GM18870 (cell line): ENCODE data around the gene ECT2.
"Not testable (repeated sequence)": the region's sequence is repeated elsewhere in the genome, so short reads cannot be mapped to it uniquely, and the experiment has no call there.

Experiments
- ATAC-seq: cut with Tn5 transposase; IDR thresholded peaks from one replicate; pipeline ENCODE4 v1.9.1; 2021; ENCODE audit warnings: moderate library complexity; ENCODE audit not compliant: unreplicated experiment

Gene ECT2

GRCh38 chr3:172808969-172809546 is 58.5 kb downstream of the ECT2 start:
- peak; percentile 60 for ATAC-seq

- ATAC-seq, result no peak
Observed at GRCh38 chr3:172811099-172811498, 60.6 kb downstream of the ECT2 start.

GRCh38 chr3:172813462-172813861 is 62.9 kb downstream of the ECT2 start:
- no peak for ATAC-seq

GRCh38 chr3:172814738-172815137 is 64.2 kb downstream of the ECT2 start:
- no peak for ATAC-seq

- no peak for ATAC-seq
Observed at GRCh38 chr3:172815857-172816256, 65.3 kb downstream of the ECT2 start.

GRCh38 chr3:172816281-172816680 is 65.8 kb downstream of the ECT2 start:
- ATAC-seq, result no peak

GRCh38 chr3:172816968-172817367 is 66.4 kb downstream of the ECT2 start:
- ATAC-seq, result no peak

GRCh38 chr3:172820492-172820891 is 70.0 kb downstream of the ECT2 start:
- no peak for ATAC-seq

- no peak for ATAC-seq
Observed at GRCh38 chr3:172824229-172824628, 73.7 kb downstream of the ECT2 start.

- not testable (repeated sequence) for ATAC-seq
Observed at GRCh38 chr3:172827231-172827630, 76.7 kb downstream of the ECT2 start.

GRCh38 chr3:172832983-172833382 is 82.5 kb downstream of the ECT2 start:
- no peak for ATAC-seq

GRCh38 chr3:172836390-172836997 is 86.0 kb downstream of the ECT2 start:
- ATAC-seq, result peak; percentile 51

- ATAC-seq, result no peak
Observed at GRCh38 chr3:172839679-172840078, 89.2 kb downstream of the ECT2 start.

- no peak for ATAC-seq
Observed at GRCh38 chr3:172840463-172840862, 89.9 kb downstream of the ECT2 start.

GRCh38 chr3:172840913-172841312 is 90.4 kb downstream of the ECT2 start:
- ATAC-seq, result no peak

- ATAC-seq, result no peak
Observed at GRCh38 chr3:172844428-172844827, 93.9 kb downstream of the ECT2 start.

GRCh38 chr3:172846103-172846561 is 95.6 kb downstream of the ECT2 start:
- ATAC-seq, result peak; percentile 64

GRCh38 chr3:172846706-172847105 is 96.2 kb downstream of the ECT2 start:
- no peak for ATAC-seq

GRCh38 chr3:172847292-172847691 is 96.8 kb downstream of the ECT2 start:
- no peak for ATAC-seq

GRCh38 chr3:172848910-172849309 is 98.4 kb downstream of the ECT2 start:
- ATAC-seq, result no peak

GRCh38 chr3:172853005-172853404 is 102.5 kb downstream of the ECT2 start:
- ATAC-seq, result no peak

GRCh38 chr3:172853921-172854666 is 103.6 kb downstream of the ECT2 start:
- no peak for ATAC-seq
